ENCODE data around the gene SCARB1. TPM values are rescaled to one million over a fixed set of nuclear protein-coding genes. Genes with fewer than 3 reads are reported as not detected.

SCARB1 gene
- total RNA-seq, 4 donors from 2014 or later = 33.7 to 252 (median 43.6) TPM

- no peak for TF ChIP-seq POLR2AphosphoS5 (IDR thresholded peaks at IDR 0.05)
- no peak for TF ChIP-seq EP300 (IDR thresholded peaks at IDR 0.05; ENCODE audit: low read depth)
- no peak for TF ChIP-seq CTCF (IDR thresholded peaks at IDR 0.05)
- no peak for TF ChIP-seq POLR2A (IDR thresholded peaks at IDR 0.05)
- WGBS, 2 donors (ENCODE audit: low coverage in 1 of 2) = 88 to 100% methylated on average over 6 to 9 of the region's 9 CpGs
- H3K36me3 ChIP-seq = no peaks in the 10 kb centered on the region
- in situ Hi-C loops (cut with MboI; ENCODE audit: low pct_ligation_motif_present in 1 of 4, low pct_unique_long_range_greater_than_20kb in 1 of 4, low sequenced_read_pairs in 3 of 4) (no loop called here), intact Hi-C loops (cut with DNase I; ENCODE audit: low total_unique reads) (no loop called here)
- DNase-seq = no peak
- peaks cover 3 to 26% (median 14%) of the 10 kb centered on the region in 4 donors for H3K4me1 ChIP-seq
- no peak overlapping the region for H3K27ac ChIP-seq
- H3K9me3 ChIP-seq = no peaks in the 10 kb centered on the region
- no peaks in the 10 kb centered on the region for H3K27me3 ChIP-seq
- H3K4me3 ChIP-seq = no peak overlapping the region
Measured at GRCh38 chr12:124866883-124867400, 3.3 kb upstream of the SCARB1 start.

GRCh38 chr12:124866195-124866882, 2.7 kb upstream of the SCARB1 start:
- Histone ChIP-seq H3K4me1 (peaks cover 3 to 32% (median 14%) of the 10 kb centered on the region in 4 donors), H3K27ac (no peak overlapping the region), H3K36me3 (no peaks in the 10 kb centered on the region), H3K27me3 (no peaks in the 10 kb centered on the region), H3K4me3 (no peak overlapping the region), H3K9me3 (no peaks in the 10 kb centered on the region)
- DNase-seq = no peak
- TF ChIP-seq POLR2A (IDR thresholded peaks at IDR 0.05) (no peak), POLR2AphosphoS5 (IDR thresholded peaks at IDR 0.05) (no peak), EP300 (IDR thresholded peaks at IDR 0.05; ENCODE audit: low read depth) (no peak), CTCF (IDR thresholded peaks at IDR 0.05) (no peak)
- intact Hi-C loops (cut with DNase I; ENCODE audit: low total_unique reads) = no loop called here
- in situ Hi-C loops (cut with MboI; ENCODE audit: low pct_ligation_motif_present in 1 of 4, low pct_unique_long_range_greater_than_20kb in 1 of 4, low sequenced_read_pairs in 3 of 4) = no loop called here
- 85 to 93% methylated on average over 9 to 10 of the region's 10 CpGs for WGBS, 2 donors (ENCODE audit: low coverage in 1 of 2)

GRCh38 chr12:124865728-124866127, 2.1 kb upstream of the SCARB1 start:
- Histone ChIP-seq H3K27me3 (no peaks in the 10 kb centered on the region), H3K9me3 (no peaks in the 10 kb centered on the region), H3K4me1 (peaks cover 3 to 34% (median 14%) of the 10 kb centered on the region in 4 donors), H3K36me3 (no peaks in the 10 kb centered on the region), H3K27ac (no peak overlapping the region), H3K4me3 (no peak overlapping the region)
- TF ChIP-seq EP300 (IDR thresholded peaks at IDR 0.05; ENCODE audit: low read depth) = no peak
- no peak for TF ChIP-seq POLR2A (IDR thresholded peaks at IDR 0.05)
- TF ChIP-seq CTCF (IDR thresholded peaks at IDR 0.05) = no peak
- TF ChIP-seq POLR2AphosphoS5 (IDR thresholded peaks at IDR 0.05) = no peak
- intact Hi-C loops (cut with DNase I; ENCODE audit: low total_unique reads) = no loop called here
- in situ Hi-C loops (cut with MboI; ENCODE audit: low pct_ligation_motif_present in 1 of 4, low pct_unique_long_range_greater_than_20kb in 1 of 4, low sequenced_read_pairs in 3 of 4) = no loop called here
- no peak for DNase-seq
- 73% methylated on average over 7 of the region's 7 CpGs; no CpG with 5 or more reads in 1 of the 2 donors for WGBS, 2 donors (ENCODE audit: low coverage in 1 of 2)

- intact Hi-C loops (cut with DNase I; ENCODE audit: low total_unique reads) = no loop called here
- Histone ChIP-seq H3K4me1 (peaks cover 3 to 34% (median 14%) of the 10 kb centered on the region in 4 donors), H3K27ac (peak overlapping the region; percentile 66 to 82 (median 74))
Measured at GRCh38 chr12:124864326-124864752, 675 bp upstream of the SCARB1 start.

More at GRCh38 chr12:124864326-124864752, 675 bp upstream of the SCARB1 start:
- no peak for DNase-seq
- Histone ChIP-seq H3K9me3 (no peaks in the 10 kb centered on the region), H3K4me3 (peak overlapping the region in 3 of 4 donors; percentile 66 to 89 (median 75)), H3K36me3 (no peaks in the 10 kb centered on the region), H3K27me3 (no peaks in the 10 kb centered on the region)
- TF ChIP-seq EP300 (IDR thresholded peaks at IDR 0.05; ENCODE audit: low read depth) (no peak), POLR2A (IDR thresholded peaks at IDR 0.05) (no peak), POLR2AphosphoS5 (IDR thresholded peaks at IDR 0.05) (no peak), CTCF (IDR thresholded peaks at IDR 0.05) (no peak)
- 89% methylated on average over 14 of the region's 14 CpGs; no CpG with 5 or more reads in 1 of the 2 donors for WGBS, 2 donors (ENCODE audit: low coverage in 1 of 2)
- in situ Hi-C loops (cut with MboI; ENCODE audit: low pct_ligation_motif_present in 1 of 4, low pct_unique_long_range_greater_than_20kb in 1 of 4, low sequenced_read_pairs in 3 of 4) = no loop called here
